ENCODE results near the gene LGSN. TPM values are rescaled to one million over a fixed set of nuclear protein-coding genes. Genes with fewer than 3 reads are reported as not detected.

The LGSN gene
- total RNA-seq, 3 donors from 2014 or later: not detected

- H3K9me3 ChIP-seq: no peaks in the 10 kb centered on the region
Observed at GRCh38 chr6:63263444-63263843, 56.3 kb downstream of the LGSN start.

GRCh38 chr6:63261820-63262219 lies 58.0 kb downstream of the LGSN start:
- intact Hi-C loops (cut with DNase I; ENCODE audit: low total_unique reads): no loop called here
- Histone ChIP-seq H3K4me1 (no peaks in the 10 kb centered on the region), H3K27me3 (no peaks in the 10 kb centered on the region), H3K36me3 (no peaks in the 10 kb centered on the region), H3K27ac (no peak overlapping the region), H3K4me3 (no peak overlapping the region), H3K9me3 (no peaks in the 10 kb centered on the region)
- TF ChIP-seq POLR2A (IDR thresholded peaks at IDR 0.05) (no peak), CTCF (IDR thresholded peaks at IDR 0.05) (no peak), POLR2AphosphoS5 (IDR thresholded peaks at IDR 0.05) (no peak)
- DNase-seq (ENCODE audit: low spot score in 2 of 2): no peak

More at GRCh38 chr6:63263444-63263843, 56.3 kb downstream of the LGSN start:
- Histone ChIP-seq H3K27me3 (no peaks in the 10 kb centered on the region), H3K27ac (no peak overlapping the region), H3K4me1 (no peaks in the 10 kb centered on the region), H3K4me3 (no peak overlapping the region), H3K36me3 (no peaks in the 10 kb centered on the region)
- intact Hi-C loops (cut with DNase I; ENCODE audit: low total_unique reads): no loop called here
- TF ChIP-seq POLR2AphosphoS5 (IDR thresholded peaks at IDR 0.05) (no peak), CTCF (IDR thresholded peaks at IDR 0.05) (no peak), POLR2A (IDR thresholded peaks at IDR 0.05) (no peak)
- DNase-seq (ENCODE audit: low spot score in 2 of 2): no peak

GRCh38 chr6:63259153-63259552 lies 60.6 kb downstream of the LGSN start:
- TF ChIP-seq CTCF (IDR thresholded peaks at IDR 0.05) (no peak), POLR2AphosphoS5 (IDR thresholded peaks at IDR 0.05) (no peak), POLR2A (IDR thresholded peaks at IDR 0.05) (no peak)
- Histone ChIP-seq H3K4me3 (no peak overlapping the region), H3K9me3 (no peaks in the 10 kb centered on the region), H3K27ac (no peak overlapping the region), H3K4me1 (no peaks in the 10 kb centered on the region), H3K27me3 (no peaks in the 10 kb centered on the region), H3K36me3 (no peaks in the 10 kb centered on the region)
- no peak for DNase-seq (ENCODE audit: low spot score in 2 of 2)
- intact Hi-C loops (cut with DNase I; ENCODE audit: low total_unique reads): no loop called here

GRCh38 chr6:63249875-63250482 lies 69.8 kb downstream of the LGSN start:
- TF ChIP-seq POLR2A (IDR thresholded peaks at IDR 0.05) (no peak), CTCF (IDR thresholded peaks at IDR 0.05) (no peak), POLR2AphosphoS5 (IDR thresholded peaks at IDR 0.05) (no peak)
- Histone ChIP-seq H3K4me3 (no peak overlapping the region), H3K36me3 (no peaks in the 10 kb centered on the region), H3K27me3 (no peaks in the 10 kb centered on the region), H3K27ac (no peak overlapping the region), H3K9me3 (peaks cover 0 to 5% of the 10 kb centered on the region in 2 donors), H3K4me1 (no peaks in the 10 kb centered on the region)
- intact Hi-C loops (cut with DNase I; ENCODE audit: low total_unique reads): no loop called here
- no peak for DNase-seq (ENCODE audit: low spot score in 2 of 2)

- Histone ChIP-seq H3K9me3 (no peaks in the 10 kb centered on the region), H3K27ac (no peak overlapping the region), H3K36me3 (no peaks in the 10 kb centered on the region), H3K27me3 (no peaks in the 10 kb centered on the region), H3K4me1 (no peaks in the 10 kb centered on the region), H3K4me3 (no peak overlapping the region)
- no peak for TF ChIP-seq POLR2AphosphoS5 (IDR thresholded peaks at IDR 0.05)
- intact Hi-C loops (cut with DNase I; ENCODE audit: low total_unique reads): no loop called here
- DNase-seq (ENCODE audit: low spot score in 2 of 2): no peak
Observed at GRCh38 chr6:63246581-63246980, 73.2 kb downstream of the LGSN start.

GRCh38 chr6:63245909-63246308 lies 73.9 kb downstream of the LGSN start:
- DNase-seq (ENCODE audit: low spot score in 2 of 2): no peak
- no peaks in the 10 kb centered on the region for H3K27me3 ChIP-seq
- H3K4me3 ChIP-seq: no peak overlapping the region
- intact Hi-C loops (cut with DNase I; ENCODE audit: low total_unique reads): no loop called here
- H3K27ac ChIP-seq: no peak overlapping the region
- H3K9me3 ChIP-seq: no peaks in the 10 kb centered on the region
- H3K4me1 ChIP-seq: no peaks in the 10 kb centered on the region
- no peaks in the 10 kb centered on the region for H3K36me3 ChIP-seq
- TF ChIP-seq CTCF (IDR thresholded peaks at IDR 0.05) (no peak), POLR2AphosphoS5 (IDR thresholded peaks at IDR 0.05) (no peak), POLR2A (IDR thresholded peaks at IDR 0.05) (no peak)

Measured in breast epithelium (tissue), 4 donors.